H9 (cell line): ENCODE data around the gene SLC9A6. TPM values are rescaled to one million over a fixed set of nuclear protein-coding genes. Genes with fewer than 3 reads are reported as not detected.

ENCODE experiments used
- DNase-seq: peaks from one replicate; pipeline ENCODE4 v3.0.0-alpha.2; 2017
- H2AFZ ChIP-seq: one replicate; pipeline ENCODE4 v1.6.1; 2013; ENCODE audit warnings: mild to moderate bottlenecking, low read length, control low read depth, moderate library complexity
- H2AK5ac ChIP-seq: 2 replicates; pipeline ENCODE4 v1.6.1; 2013; ENCODE audit warnings: low read length, control low read depth, mixed read lengths; ENCODE audit not compliant: insufficient read length
- H2BK120ac ChIP-seq: one replicate; pipeline ENCODE4 v1.6.1; 2013; ENCODE audit warnings: low read depth, mild to moderate bottlenecking, low read length, control low read depth, inconsistent platforms; ENCODE audit not compliant: poor library complexity, severe bottlenecking
- H2BK12ac ChIP-seq: 2 replicates; pipeline ENCODE4 v1.6.1; 2013; ENCODE audit warnings: low read length, control low read depth, mixed read lengths, low read depth; ENCODE audit not compliant: insufficient read length
- H2BK15ac ChIP-seq: 2 replicates; pipeline ENCODE4 v1.6.1; 2013; ENCODE audit warnings: low read depth, low read length, control low read depth
- H2BK20ac ChIP-seq: one replicate; pipeline ENCODE4 v1.6.1; 2013; ENCODE audit warnings: low read depth, mild to moderate bottlenecking, low read length, control low read depth, inconsistent platforms; ENCODE audit not compliant: poor library complexity, severe bottlenecking
- H2BK5ac ChIP-seq: 2 replicates; pipeline ENCODE4 v1.6.1; 2013; ENCODE audit warnings: low read length, control low read depth, mixed read lengths; ENCODE audit not compliant: insufficient read length
- H3K14ac ChIP-seq: 2 replicates; pipeline ENCODE4 v1.6.1; 2013; ENCODE audit warnings: low read length, control low read depth; ENCODE audit not compliant: insufficient read depth
- H3K18ac ChIP-seq: 2 replicates; pipeline ENCODE4 v1.6.1; 2013; ENCODE audit warnings: low read depth, mild to moderate bottlenecking, mixed read lengths, low read length, control low read depth; ENCODE audit not compliant: insufficient read length
- H3K23ac ChIP-seq: 2 replicates; pipeline ENCODE4 v1.6.1; 2013; ENCODE audit warnings: low read length, control low read depth, mixed read lengths, low read depth; ENCODE audit not compliant: insufficient read length
- H3K23me2 ChIP-seq: 2 replicates; pipeline ENCODE4 v1.6.1; 2013; ENCODE audit warnings: low read depth, mild to moderate bottlenecking, mixed read lengths, low read length, control low read depth; ENCODE audit not compliant: insufficient read length, poor library complexity, severe bottlenecking
- H3K27ac ChIP-seq: 2 replicates; pipeline ENCODE4 v1.5.1; 2013; ENCODE audit warnings: low read length, control low read depth, mixed read lengths, low read depth; ENCODE audit not compliant: insufficient read length
- H3K27me3 ChIP-seq: 2 replicates; pipeline ENCODE4 v1.6.1; 2013; ENCODE audit warnings: low read length, control low read depth, inconsistent platforms; ENCODE audit not compliant: insufficient read depth
- H3K4ac ChIP-seq: 2 replicates; pipeline ENCODE4 v1.6.1; 2013; ENCODE audit warnings: low read depth, mild to moderate bottlenecking, control low read depth, inconsistent platforms, low read length, moderate library complexity
- H3K4me1 ChIP-seq: 2 replicates; pipeline ENCODE4 v1.6.1; 2013; ENCODE audit warnings: low read length, control low read depth, inconsistent platforms; ENCODE audit not compliant: insufficient read depth
- H3K4me2 ChIP-seq: 2 replicates; pipeline ENCODE4 v1.6.1; 2013; ENCODE audit warnings: low read length, control low read depth, mixed read lengths; ENCODE audit not compliant: insufficient read length, insufficient read depth
- H3K56ac ChIP-seq: 2 replicates; pipeline ENCODE4 v1.6.1; 2013; ENCODE audit warnings: low read depth, mild to moderate bottlenecking, mixed read lengths, low read length, control low read depth; ENCODE audit not compliant: insufficient read length
- H3K79me1 ChIP-seq: 2 replicates; pipeline ENCODE4 v1.6.1; 2013; ENCODE audit warnings: low read depth, mild to moderate bottlenecking, moderate library complexity, low read length, control low read depth, inconsistent platforms; ENCODE audit not compliant: insufficient read depth, poor library complexity, severe bottlenecking
- H3K79me2 ChIP-seq: 2 replicates; pipeline ENCODE4 v1.6.1; 2013; ENCODE audit warnings: low read length, control low read depth, inconsistent platforms; ENCODE audit not compliant: insufficient read depth
- H3K9ac ChIP-seq: 2 replicates; pipeline ENCODE4 v1.6.1; 2013; ENCODE audit warnings: low read length, control low read depth, mixed read lengths; ENCODE audit not compliant: insufficient read length; ENCODE audit errors: extremely low read depth
- H3K9me3 ChIP-seq: one replicate; pipeline ENCODE4 v1.6.1; 2013; ENCODE audit warnings: low read depth, low read length, inconsistent platforms; ENCODE audit not compliant: control insufficient read depth
- H3T11ph ChIP-seq: one replicate; pipeline ENCODE4 v1.6.1; 2013; ENCODE audit warnings: mild to moderate bottlenecking, low read length, control low read depth, inconsistent platforms
- H4K20me1 ChIP-seq: one replicate; pipeline ENCODE4 v1.6.1; 2013; ENCODE audit not compliant: control insufficient read depth, insufficient read length, insufficient read depth
- H4K5ac ChIP-seq: 2 replicates; pipeline ENCODE4 v1.6.1; 2013; ENCODE audit warnings: low read depth, mild to moderate bottlenecking, mixed read lengths, low read length, control low read depth; ENCODE audit not compliant: insufficient read length
- H4K8ac ChIP-seq: replicated peaks from 2 replicates; pipeline ENCODE4 v1.6.1; 2013; ENCODE audit warnings: low read length, control low read depth, mixed read lengths, low read depth; ENCODE audit not compliant: insufficient read length
- H4K91ac ChIP-seq: 2 replicates; pipeline ENCODE4 v1.6.1; 2013; ENCODE audit warnings: low read depth, mild to moderate bottlenecking, moderate library complexity, mixed read lengths, low read length, control low read depth; ENCODE audit not compliant: insufficient read length
- H3K27ac Mint-ChIP-seq, 3 experiments: 2 replicates in 2 of 3; 3 replicates in 1 of 3; pipeline ENCODE4 v1.8.0; 2020 to 2021; ENCODE audit warnings: mixed read lengths in 3 of 3, mild to moderate bottlenecking in 1 of 3, moderate library complexity in 1 of 3
- H3K27me3 Mint-ChIP-seq: 2 replicates; pipeline ENCODE4 v1.8.0; 2021; ENCODE audit warnings: low read depth, mild to moderate bottlenecking, moderate library complexity, mixed read lengths
- H3K36me3 Mint-ChIP-seq, 3 experiments: 2 replicates in 2 of 3; 3 replicates in 1 of 3; pipeline ENCODE4 v1.8.0; 2020 to 2021; ENCODE audit warnings: low read depth in 3 of 3, mixed read lengths in 3 of 3; ENCODE audit not compliant: insufficient read depth in 1 of 3
- H3K4me1 Mint-ChIP-seq, 2 experiments: 2 replicates each; pipeline ENCODE4 v1.8.0; 2020; ENCODE audit warnings: mixed read lengths in 2 of 2
- H3K4me3 Mint-ChIP-seq, 2 experiments: 2 replicates in 1 of 2; 3 replicates in 1 of 2; pipeline ENCODE4 v1.8.0; 2020 to 2021; ENCODE audit warnings: mild to moderate bottlenecking in 2 of 2, mixed read lengths in 2 of 2, moderate library complexity in 1 of 2
- H3K9me3 Mint-ChIP-seq, 2 experiments: 2 replicates in 1 of 2; 3 replicates in 1 of 2; pipeline ENCODE4 v1.8.0; 2020; ENCODE audit warnings: mild to moderate bottlenecking in 2 of 2, mixed read lengths in 2 of 2, moderate library complexity in 1 of 2
- CTCF ChIP-seq: fragments of 200-600 bp; sonication (generic); conservative IDR thresholded peaks from 3 replicates; pipeline ENCODE4 v1.8.0; 2021; ENCODE audit warnings: antibody characterized with exemption, mild to moderate bottlenecking
- WGBS: extraction: QIAGEN DNeasy Blood & Tissue Kit; methylation state at CpG from one replicate; pipeline ENCODE4 v1.1.7; 2013; ENCODE audit warnings: missing lambda C conversion rate, low lambda C conversion rate, mixed read lengths; ENCODE audit not compliant: insufficient read length; ENCODE audit errors: extremely low coverage; 5-methylcytosine and 5-hydroxymethylcytosine counted together
- total RNA-seq: library from RNA; stranded (reverse); gene quantifications from 2 replicates; pipeline ENCODE4 v1.2.1, GENCODE V29; 2021

SLC9A6 gene
- total RNA-seq, 1 experiment from 2014 or later, result 12.3 TPM

- Mint-ChIP-seq H3K36me3 (peaks cover 13 to 20% (median 13%) of the 10 kb centered on the region in 3 experiments), H3K4me3 (no peak overlapping the region), H3K4me1 (peaks cover 9 to 17% of the 10 kb centered on the region in 2 experiments), H3K27ac (no peak overlapping the region; a peak in 1 of 7 replicates), H3K27me3 (no peaks in the 10 kb centered on the region; the same call in none of the 2 replicates), H3K9me3 (peaks cover 62 to 68% of the 10 kb centered on the region in 2 experiments)
- Histone ChIP-seq H3K23ac (no peak overlapping the region), H3K27me3 (no peaks in the 10 kb centered on the region), H2BK120ac (no peak overlapping the region), H3K27ac (no peak overlapping the region), H2BK12ac (no peak overlapping the region), H4K91ac (no peak overlapping the region), H3K79me1 (no peaks in the 10 kb centered on the region), H3K4me1 (no peaks in the 10 kb centered on the region), H3K9me3 (peaks cover 39% of the 10 kb centered on the region), H4K8ac (no peak overlapping the region), H4K5ac (no peak overlapping the region), H2AK5ac (no peak overlapping the region), H3K4ac (no peak overlapping the region), H3K56ac (no peak overlapping the region), H3K4me2 (no peak overlapping the region), H2BK5ac (no peak overlapping the region), H3K79me2 (no peaks in the 10 kb centered on the region), H4K20me1 (no peaks in the 10 kb centered on the region), H2BK20ac (no peak overlapping the region), H3K14ac (no peak overlapping the region), H2AFZ (no peak overlapping the region), H3T11ph (no peak overlapping the region), H2BK15ac (no peak overlapping the region), H3K18ac (no peak overlapping the region), H3K23me2 (no peaks in the 10 kb centered on the region), H3K9ac (no peak overlapping the region)
- no peak for TF ChIP-seq CTCF
- no CpG with 5 or more reads among the region's 13 CpGs for WGBS
- no peak for DNase-seq
Measured at GRCh38 chrX:136046295-136047015, 61.2 kb downstream of the SLC9A6 start.
